Ovary (tissue), 9 donors: Measurements from ENCODE around the gene TRAF3IP3. TPM values are rescaled to one million over a fixed set of nuclear protein-coding genes. Genes with fewer than 3 reads are reported as not detected.

Experiments used
- DNase-seq, 5 donors: peaks; one replicate each; pipeline ENCODE4 v3.0.0-alpha.2; 2019 to 2020
- H3K27ac ChIP-seq, 2 donors: fragments of 200-600 bp; one replicate each; pipeline versions ENCODE4 v1.5.1 to v1.8.0; 2019 to 2022
- H3K27me3 ChIP-seq: fragments of 200-600 bp; one replicate; pipeline ENCODE4 v1.8.0; 2022
- H3K36me3 ChIP-seq: fragments of 200-600 bp; sonication (generic); one replicate; pipeline ENCODE4 v1.5.1; 2019
- H3K4me1 ChIP-seq: one replicate; pipeline ENCODE4 v1.8.1; 2013; ENCODE audit warnings: mild to moderate bottlenecking, moderate library complexity; ENCODE audit not compliant: insufficient read depth
- H3K4me3 ChIP-seq: fragments of 200-600 bp; sonication (generic); one replicate; pipeline ENCODE4 v1.5.1; 2017
- H3K9me3 ChIP-seq, 2 donors: fragments of 200-600 bp in 1 of 2; sonication (generic) in 1 of 2; one replicate each; pipeline versions ENCODE4 v1.5.1 to v1.8.1; 2013 to 2019; ENCODE audit warnings: mild to moderate bottlenecking in 1 of 2, moderate library complexity in 1 of 2
- EP300 ChIP-seq: sonication (generic); formaldehyde crosslinking; IDR thresholded peaks from one replicate; pipeline ENCODE4 v1.6.1; 2017; ENCODE audit warnings: antibody characterized with exemption
- POLR2A ChIP-seq: fragments of 450-650 bp; IDR thresholded peaks from one replicate; pipeline ENCODE4 v1.6.1; 2017; ENCODE audit warnings: antibody characterized with exemption, mild to moderate bottlenecking, moderate library complexity
- WGBS, 3 donors: extraction: QIAGEN DNeasy Blood & Tissue Kit in 1 of 3; methylation state at CpG; one replicate each; pipeline versions ENCODE4 v1.1.5 to v1.1.7; 2013 to 2017; 5-methylcytosine and 5-hydroxymethylcytosine counted together
- intact Hi-C, 4 donors: fragments of 100-400 bp; cut with DNase I; formaldehyde crosslinking; loops; one replicate each; pipeline versions ENCODE4 v1.11.0 to v1.15.1; 2022 to 2023
- polyA plus RNA-seq, 2 donors: library from polyadenylated mRNA; stranded (reverse); fragments of 200-250 nt in 1 of 2; fragments of 350-450 nt in 1 of 2; fragmentation: Illumina TruSeq in 1 of 2; extraction: RNeasy Lipid Tissue Mini Kit (QIAGEN cat#74804) in 1 of 2; gene quantifications; one replicate each; pipeline ENCODE4 v1.2.3, GENCODE V29; 2013 to 2014
- total RNA-seq, 7 donors: library from RNA; depleted of rRNA in 2 of 7; stranded (reverse); fragments of >200 nt in 2 of 7; fragmentation: NEBNext Ultra II Directional in 3 of 7; extraction: Animal tissue kit (Norgen Biotek cat#: 25700) in 3 of 7; gene quantifications; one replicate each; pipeline versions ENCODE4 v1.1.0 to v1.2.4, GENCODE V29; 2016 to 2023
- TF ChIP-seq, protein P1 (sequence below), 3 donors: fragments of 450-650 bp in 2 of 3; fragments of 200-600 bp in 1 of 3; IDR thresholded peaks; one replicate each; pipeline versions ENCODE4 v1.5.1 to v1.8.0; 2016 to 2022; ENCODE audit warnings: antibody characterized with exemption in 3 of 3, mild to moderate bottlenecking in 1 of 3
- donor health status: DM: no; HTN: no; CAD: no; lungs with moderate emphysema.
- donor health status: DM: no; HTN: no; CAD: no.
- donor health status: Bipolar disorder and iron deficiency.
- donor health status: DM: yes; HTN: yes; CAD: no.
- donor health status: DM: no; HTN: no; CAD: no.
- donor health status: DM: yes; HTN: yes; CAD: no.

The TRAF3IP3 gene
- total and polyA plus RNA-seq, 9 donors = 0.34 to 5.6 (median 1.4) TPM

DNA sequence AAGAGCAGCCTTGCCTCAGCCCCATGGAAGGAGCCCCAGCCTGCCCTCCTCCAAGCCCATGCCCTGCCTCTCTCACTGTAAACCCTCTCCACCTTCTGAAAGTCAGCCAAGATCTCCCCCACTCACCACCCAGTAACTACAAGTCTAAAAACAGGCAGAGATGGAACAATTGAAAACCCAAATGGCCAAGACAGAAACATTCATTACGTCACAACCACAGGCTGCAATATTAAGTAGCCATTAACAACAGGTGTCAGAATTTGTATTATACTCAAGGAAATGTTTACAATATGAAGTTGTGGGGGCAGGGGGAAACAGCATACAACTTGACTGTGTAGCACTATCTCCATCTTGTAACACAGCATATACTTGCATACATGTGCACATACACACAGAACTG is 47.7 kb downstream of the TRAF3IP3 start:
- no peak overlapping the region for H3K4me3 ChIP-seq
- H3K4me1 ChIP-seq = no peaks in the 10 kb centered on the region
- no peaks in the 10 kb centered on the region for H3K36me3 ChIP-seq
- H3K9me3 ChIP-seq = peaks cover 0 to 3% of the 10 kb centered on the region in 2 donors
- DNase-seq = no peak
- 76 to 81% (median 80%) methylated on average over 1 of the region's 1 CpG for WGBS, 3 donors
- no peaks in the 10 kb centered on the region for H3K27me3 ChIP-seq
- no peak overlapping the region for H3K27ac ChIP-seq
- TF ChIP-seq EP300 (no peak), POLR2A (no peak)
- TF ChIP-seq, protein P1, sequence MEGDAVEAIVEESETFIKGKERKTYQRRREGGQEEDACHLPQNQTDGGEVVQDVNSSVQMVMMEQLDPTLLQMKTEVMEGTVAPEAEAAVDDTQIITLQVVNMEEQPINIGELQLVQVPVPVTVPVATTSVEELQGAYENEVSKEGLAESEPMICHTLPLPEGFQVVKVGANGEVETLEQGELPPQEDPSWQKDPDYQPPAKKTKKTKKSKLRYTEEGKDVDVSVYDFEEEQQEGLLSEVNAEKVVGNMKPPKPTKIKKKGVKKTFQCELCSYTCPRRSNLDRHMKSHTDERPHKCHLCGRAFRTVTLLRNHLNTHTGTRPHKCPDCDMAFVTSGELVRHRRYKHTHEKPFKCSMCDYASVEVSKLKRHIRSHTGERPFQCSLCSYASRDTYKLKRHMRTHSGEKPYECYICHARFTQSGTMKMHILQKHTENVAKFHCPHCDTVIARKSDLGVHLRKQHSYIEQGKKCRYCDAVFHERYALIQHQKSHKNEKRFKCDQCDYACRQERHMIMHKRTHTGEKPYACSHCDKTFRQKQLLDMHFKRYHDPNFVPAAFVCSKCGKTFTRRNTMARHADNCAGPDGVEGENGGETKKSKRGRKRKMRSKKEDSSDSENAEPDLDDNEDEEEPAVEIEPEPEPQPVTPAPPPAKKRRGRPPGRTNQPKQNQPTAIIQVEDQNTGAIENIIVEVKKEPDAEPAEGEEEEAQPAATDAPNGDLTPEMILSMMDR (IDR thresholded peaks at IDR 0.05) = no peak
- intact Hi-C loops = no loop called here

DNA sequence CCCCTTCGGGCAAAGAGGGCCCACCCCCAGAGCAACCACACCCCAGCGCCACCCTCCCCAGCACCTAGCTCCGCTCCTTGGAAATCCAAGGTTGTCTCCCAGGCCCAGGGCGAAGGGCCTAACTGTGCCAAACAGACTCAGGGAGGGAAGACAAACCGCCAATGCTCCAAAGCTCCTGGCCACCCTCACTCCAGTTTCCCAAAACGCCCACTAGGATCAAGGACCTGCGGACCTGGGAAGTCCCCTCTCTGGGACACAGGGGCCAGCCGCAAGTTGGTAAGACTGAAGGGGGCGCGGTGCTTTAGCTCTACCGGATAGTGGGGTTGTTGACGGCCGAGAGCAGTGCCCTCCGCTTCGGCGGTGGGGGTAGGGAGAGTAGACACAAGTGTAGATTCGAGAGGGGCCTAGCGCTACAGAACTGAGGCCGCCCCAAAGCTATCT is 49.5 kb downstream of the TRAF3IP3 start:
- Histone ChIP-seq H3K4me3 (peak overlapping the region; percentile 29), H3K4me1 (no peaks in the 10 kb centered on the region), H3K9me3 (peaks cover 0 to 3% of the 10 kb centered on the region in 2 donors), H3K27me3 (no peaks in the 10 kb centered on the region), H3K36me3 (no peaks in the 10 kb centered on the region), H3K27ac (no peak overlapping the region)
- intact Hi-C loops = no loop called here
- no peak for DNase-seq
- WGBS, 3 donors = 32 to 38% (median 36%) methylated on average over 19 of the region's 19 CpGs
- TF ChIP-seq, protein P1 (IDR thresholded peaks at IDR 0.05) = no peak
- TF ChIP-seq POLR2A (no peak), EP300 (no peak)

DNA sequence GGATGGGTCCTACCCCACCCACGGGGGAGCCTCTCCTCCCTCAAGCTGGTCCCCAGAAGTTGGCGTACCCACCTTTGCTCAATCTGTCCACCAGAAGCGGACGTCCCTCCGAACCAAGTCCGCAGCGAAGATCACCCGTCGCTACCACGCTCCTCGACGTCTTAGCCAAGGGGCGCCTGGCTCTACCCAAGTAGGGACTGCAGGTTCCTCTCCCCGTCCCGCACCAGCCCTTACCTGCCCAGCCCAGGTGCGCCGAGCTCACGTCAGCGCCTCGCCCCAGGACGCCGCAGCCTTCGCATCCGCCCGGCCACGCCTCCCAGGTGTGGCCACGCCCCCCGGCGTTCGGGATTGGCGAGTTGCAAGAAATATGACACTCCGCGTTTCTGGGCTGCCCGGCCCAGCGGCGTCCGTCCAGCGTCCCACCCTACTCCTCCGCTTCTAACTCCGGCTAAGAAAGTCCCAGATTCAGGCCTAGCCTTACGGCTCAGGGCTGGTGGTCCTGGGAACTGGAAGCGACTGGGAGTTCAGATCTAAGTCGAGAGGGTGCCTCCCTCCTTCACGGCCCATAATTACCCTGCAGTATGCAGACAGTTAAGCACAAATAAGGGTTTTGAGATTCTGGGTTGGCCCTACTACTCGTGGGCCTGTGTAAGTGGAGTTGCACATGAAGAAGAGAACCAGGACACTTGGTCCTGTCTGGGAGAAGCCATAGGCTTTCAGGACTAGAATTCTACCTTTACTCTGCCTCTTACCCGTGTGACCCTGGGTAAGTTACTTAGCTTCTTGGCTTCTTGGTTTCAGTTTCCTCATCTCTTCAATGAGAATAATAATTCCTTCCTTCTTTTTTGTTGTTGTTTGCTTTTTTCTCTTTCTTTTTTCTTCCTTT is 50.3 kb downstream of the TRAF3IP3 start, which contains the start of gene IRF6:
TSS of gene IRF6 (minus strand) at position 268 of the 886 bp plus-strand sequence. CDS start 4,729 bp downstream, outside the sequence.
- DNase-seq = peak; percentile 65 to 84 (median 81)
- 5 to 7% (median 6%) methylated on average over 46 of the region's 46 CpGs for WGBS, 3 donors
- no peaks in the 10 kb centered on the region for H3K36me3 ChIP-seq
- H3K27me3 ChIP-seq = no peaks in the 10 kb centered on the region
- TF ChIP-seq, protein P1 (IDR thresholded peaks at IDR 0.05) = no peak
- TF ChIP-seq POLR2A (peak; percentile 54), EP300 (no peak)
- H3K9me3 ChIP-seq = peaks cover 0 to 3% of the 10 kb centered on the region in 2 donors
- H3K27ac ChIP-seq = no peak within 1 kb of the TSS
- peak within 1 kb of the TSS; percentile 29 for H3K4me3 ChIP-seq
- intact Hi-C loops = no loop called here
- H3K4me1 ChIP-seq = no peaks in the 10 kb centered on the region

DNA sequence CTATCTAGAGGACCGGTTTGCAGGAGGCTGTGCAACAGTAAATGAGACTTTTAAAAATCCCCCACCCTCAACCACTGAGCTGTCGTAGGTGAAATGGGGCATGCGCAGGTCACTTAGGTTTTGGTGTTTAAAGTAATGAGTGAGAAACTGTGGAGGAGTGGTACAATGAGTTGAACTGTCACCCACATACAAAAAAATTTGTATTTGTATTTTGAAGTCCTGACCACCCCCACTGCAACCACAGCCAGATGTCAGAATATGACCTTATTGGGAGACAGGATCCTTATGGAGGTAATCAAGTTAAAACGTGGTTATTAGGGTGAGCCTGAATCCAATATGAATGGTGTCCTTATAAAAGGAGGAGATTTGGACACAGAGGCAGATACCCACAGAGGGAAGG is 51.7 kb downstream of the TRAF3IP3 start:
- TF ChIP-seq EP300 (no peak), POLR2A (no peak)
- TF ChIP-seq, protein P1 (IDR thresholded peaks at IDR 0.05) = no peak
- no peak overlapping the region for H3K4me3 ChIP-seq
- no peaks in the 10 kb centered on the region for H3K27me3 ChIP-seq
- 69 to 73% (median 72%) methylated on average over 4 of the region's 4 CpGs for WGBS, 3 donors
- intact Hi-C loops = no loop called here
- no peak for DNase-seq
- H3K27ac ChIP-seq = no peak overlapping the region
- H3K9me3 ChIP-seq = peaks cover 0 to 3% of the 10 kb centered on the region in 2 donors
- no peaks in the 10 kb centered on the region for H3K36me3 ChIP-seq
- H3K4me1 ChIP-seq = no peaks in the 10 kb centered on the region
